Parathyroid adenoma (tissue), 2 donors: Measurements from ENCODE around the gene TP53AIP1.

Experiments
- H2AFZ ChIP-seq: fragments of 300-600 bp; sonication (generic); one replicate; pipeline ENCODE4 v1.7.0; 2017; ENCODE audit warnings: antibody characterized with exemption, mild to moderate bottlenecking
- H3K27ac ChIP-seq: fragments of 300-600 bp; sonication (generic); one replicate; pipeline ENCODE4 v1.7.0; 2017
- H3K27me3 ChIP-seq: fragments of 300-600 bp; sonication (generic); one replicate; pipeline ENCODE4 v1.7.0; 2017; ENCODE audit warnings: low read length; ENCODE audit not compliant: control insufficient read depth, insufficient read depth
- H3K36me3 ChIP-seq: fragments of 300-600 bp; sonication (generic); one replicate; pipeline ENCODE4 v1.7.0; 2017; ENCODE audit warnings: low read length; ENCODE audit not compliant: control insufficient read depth, insufficient read depth
- H3K4me1 ChIP-seq: fragments of 300-600 bp; sonication (generic); one replicate; pipeline ENCODE4 v1.7.0; 2017; ENCODE audit warnings: control low read depth
- H3K4me2 ChIP-seq: fragments of 300-600 bp; sonication (generic); one replicate; pipeline ENCODE4 v1.7.0; 2017; ENCODE audit warnings: low read length
- H3K4me3 ChIP-seq: fragments of 300-600 bp; sonication (generic); one replicate; pipeline ENCODE4 v1.7.0; 2017; ENCODE audit warnings: low read depth, low read length
- H3K79me2 ChIP-seq: fragments of 300-600 bp; sonication (generic); one replicate; pipeline ENCODE4 v1.7.0; 2017; ENCODE audit warnings: control low read depth
- H3K9ac ChIP-seq: fragments of 300-600 bp; sonication (generic); one replicate; pipeline ENCODE4 v1.7.0; 2017; ENCODE audit warnings: mild to moderate bottlenecking
- H3K9me3 ChIP-seq: fragments of 300-600 bp; sonication (generic); one replicate; pipeline ENCODE4 v1.7.0; 2017; ENCODE audit warnings: low read length; ENCODE audit not compliant: control insufficient read depth
- TF ChIP-seq, protein P1 (sequence below): fragments of 300-600 bp; sonication (generic); IDR thresholded peaks from one replicate; pipeline ENCODE4 v1.7.0; 2017; ENCODE audit warnings: antibody characterized with exemption, mild to moderate bottlenecking
- donor health status: primary hyperparathyroidism.

TP53AIP1 gene

DNA sequence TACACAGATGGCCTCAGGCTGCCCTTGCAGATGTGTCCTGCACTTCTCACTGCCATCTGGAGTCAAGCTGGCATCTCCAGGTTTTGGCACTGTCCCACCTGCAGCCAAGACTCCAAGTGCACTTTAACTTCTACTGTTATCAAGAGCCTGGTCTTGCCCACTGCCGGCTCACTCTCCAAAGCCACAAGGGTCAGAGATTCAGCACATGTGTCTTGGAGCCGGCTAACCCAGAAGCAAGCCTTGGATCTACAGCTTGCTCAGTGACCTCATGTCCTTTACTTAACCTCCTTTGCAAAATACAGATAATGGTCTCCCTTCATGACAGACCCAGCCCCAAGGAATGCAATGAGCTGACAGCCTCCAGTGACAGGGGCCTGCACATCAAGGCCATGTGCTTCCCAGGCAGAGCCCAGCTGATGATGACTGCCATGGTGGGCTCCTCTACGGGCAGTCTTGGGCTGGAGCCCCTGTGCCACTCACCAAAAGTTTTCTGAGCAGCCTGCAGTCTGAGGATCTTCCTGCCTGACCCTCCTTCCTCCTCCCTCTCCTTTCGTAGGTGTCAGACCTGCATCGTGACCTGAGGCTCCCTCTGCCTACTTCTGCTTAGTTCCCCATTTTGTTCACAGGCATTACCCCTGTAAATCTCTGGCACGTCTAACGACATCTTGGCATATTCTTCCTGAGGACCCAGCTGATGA, 9.0 kb downstream of the TP53AIP1 start:
- no peak overlapping the region for H2AFZ ChIP-seq

DNA sequence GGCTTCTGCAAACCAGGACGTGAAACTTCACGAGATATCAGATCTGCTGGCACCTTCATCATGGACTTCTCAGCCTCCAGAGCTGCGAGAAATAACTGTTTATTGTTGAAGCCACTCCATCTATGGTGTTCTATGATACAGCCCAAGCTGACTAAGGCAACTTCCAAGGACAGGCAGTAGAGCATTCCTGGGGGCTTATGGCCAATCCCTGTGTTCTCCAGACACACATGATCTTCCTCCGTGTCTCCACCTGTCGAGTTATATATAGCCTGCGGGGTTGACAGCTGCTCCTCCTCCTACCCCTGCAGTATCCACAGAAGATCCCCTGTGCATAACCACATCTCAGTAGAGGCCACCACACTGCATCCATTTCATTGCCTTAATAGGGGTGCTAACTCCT, 11.0 kb downstream of the TP53AIP1 start:
- TF ChIP-seq, protein P1, sequence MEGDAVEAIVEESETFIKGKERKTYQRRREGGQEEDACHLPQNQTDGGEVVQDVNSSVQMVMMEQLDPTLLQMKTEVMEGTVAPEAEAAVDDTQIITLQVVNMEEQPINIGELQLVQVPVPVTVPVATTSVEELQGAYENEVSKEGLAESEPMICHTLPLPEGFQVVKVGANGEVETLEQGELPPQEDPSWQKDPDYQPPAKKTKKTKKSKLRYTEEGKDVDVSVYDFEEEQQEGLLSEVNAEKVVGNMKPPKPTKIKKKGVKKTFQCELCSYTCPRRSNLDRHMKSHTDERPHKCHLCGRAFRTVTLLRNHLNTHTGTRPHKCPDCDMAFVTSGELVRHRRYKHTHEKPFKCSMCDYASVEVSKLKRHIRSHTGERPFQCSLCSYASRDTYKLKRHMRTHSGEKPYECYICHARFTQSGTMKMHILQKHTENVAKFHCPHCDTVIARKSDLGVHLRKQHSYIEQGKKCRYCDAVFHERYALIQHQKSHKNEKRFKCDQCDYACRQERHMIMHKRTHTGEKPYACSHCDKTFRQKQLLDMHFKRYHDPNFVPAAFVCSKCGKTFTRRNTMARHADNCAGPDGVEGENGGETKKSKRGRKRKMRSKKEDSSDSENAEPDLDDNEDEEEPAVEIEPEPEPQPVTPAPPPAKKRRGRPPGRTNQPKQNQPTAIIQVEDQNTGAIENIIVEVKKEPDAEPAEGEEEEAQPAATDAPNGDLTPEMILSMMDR: no peak
- Histone ChIP-seq H3K27me3 (no peaks in the 10 kb centered on the region), H3K4me2 (no peak overlapping the region), H3K27ac (no peak overlapping the region), H3K4me3 (no peak overlapping the region), H3K36me3 (no peaks in the 10 kb centered on the region), H3K79me2 (no peaks in the 10 kb centered on the region), H3K9ac (no peak overlapping the region), H3K4me1 (no peaks in the 10 kb centered on the region), H3K9me3 (no peaks in the 10 kb centered on the region), H2AFZ (no peak overlapping the region)

More for the DNA sequence above, 9.0 kb downstream of the TP53AIP1 start:
- Histone ChIP-seq H3K9ac (no peak overlapping the region), H3K4me3 (no peak overlapping the region), H3K4me1 (no peaks in the 10 kb centered on the region), H3K27ac (no peak overlapping the region), H3K36me3 (no peaks in the 10 kb centered on the region), H3K4me2 (no peak overlapping the region), H3K27me3 (no peaks in the 10 kb centered on the region), H3K79me2 (no peaks in the 10 kb centered on the region), H3K9me3 (no peaks in the 10 kb centered on the region)
- TF ChIP-seq, protein P1: no peak

DNA sequence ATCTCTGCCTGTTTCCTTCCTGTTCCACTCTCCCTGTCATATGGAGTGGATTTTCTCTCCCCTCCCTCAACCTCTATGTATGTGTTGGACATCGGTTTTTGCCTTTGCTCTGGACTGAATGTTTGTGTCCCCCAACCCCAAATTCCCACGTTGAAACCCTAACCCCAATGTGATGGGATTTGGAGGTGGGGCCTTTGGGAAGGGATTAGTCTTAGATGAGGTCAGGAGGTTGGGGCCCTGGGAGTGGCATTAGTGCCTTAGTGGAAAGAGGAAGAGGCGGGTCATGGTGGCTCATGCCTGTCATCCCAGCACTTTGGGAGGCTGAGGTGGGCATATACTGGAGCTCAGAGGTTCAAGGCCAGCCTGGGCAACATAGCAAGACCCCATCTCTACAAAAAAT, 11.6 kb downstream of the TP53AIP1 start:
- TF ChIP-seq, protein P1: no peak
- Histone ChIP-seq H3K4me2 (no peak overlapping the region), H2AFZ (no peak overlapping the region), H3K79me2 (no peaks in the 10 kb centered on the region), H3K9ac (no peak overlapping the region), H3K36me3 (no peaks in the 10 kb centered on the region), H3K27me3 (no peaks in the 10 kb centered on the region), H3K4me1 (no peaks in the 10 kb centered on the region), H3K27ac (no peak overlapping the region), H3K4me3 (no peak overlapping the region), H3K9me3 (no peaks in the 10 kb centered on the region)

DNA sequence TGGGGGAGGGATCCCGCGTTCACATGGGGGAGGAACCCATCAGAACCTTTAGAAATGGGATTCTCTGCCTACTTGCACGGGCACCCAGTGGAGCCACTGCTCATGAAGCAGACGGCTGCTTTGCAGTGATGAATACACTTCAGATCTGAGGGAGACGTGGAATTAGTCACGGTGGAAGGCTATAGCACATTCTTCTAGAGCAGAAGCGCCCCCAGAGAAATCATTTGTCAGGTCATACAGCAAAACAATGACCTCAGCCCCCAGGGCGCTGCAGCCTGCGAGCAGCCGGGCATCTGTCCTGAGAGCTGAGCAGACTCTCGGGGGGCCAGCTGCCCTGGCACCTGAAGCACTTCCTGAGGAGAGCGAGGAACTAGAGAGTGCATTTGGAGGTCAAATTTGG, 12.7 kb downstream of the TP53AIP1 start:
- Histone ChIP-seq H3K27ac (no peak overlapping the region), H3K9me3 (no peaks in the 10 kb centered on the region), H3K79me2 (no peaks in the 10 kb centered on the region), H3K9ac (no peak overlapping the region), H3K4me3 (no peak overlapping the region), H3K4me1 (no peaks in the 10 kb centered on the region), H3K36me3 (no peaks in the 10 kb centered on the region), H3K4me2 (no peak overlapping the region), H2AFZ (no peak overlapping the region), H3K27me3 (no peaks in the 10 kb centered on the region)
- TF ChIP-seq, protein P1: no peak

DNA sequence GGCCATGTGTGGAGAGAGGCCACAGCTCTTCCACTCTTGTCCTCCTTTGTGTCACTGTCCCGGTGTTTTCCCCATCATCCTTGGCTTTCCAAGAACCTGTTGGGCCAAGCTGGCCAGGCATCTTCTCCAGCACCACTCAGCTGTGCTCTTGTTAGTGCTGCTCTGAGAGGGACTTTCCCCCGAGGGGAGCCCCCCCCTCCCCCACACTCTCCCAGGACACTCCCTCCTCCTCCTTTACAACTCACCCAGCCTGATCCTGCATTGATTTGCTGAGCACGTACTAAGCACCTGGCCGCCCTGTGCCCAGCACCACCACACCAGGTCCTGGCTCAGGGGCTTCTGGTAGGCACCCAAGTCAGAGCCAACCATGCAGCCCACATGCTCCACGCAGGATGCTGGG, 13.2 kb downstream of the TP53AIP1 start:
- Histone ChIP-seq H3K4me1 (no peaks in the 10 kb centered on the region), H3K27me3 (no peaks in the 10 kb centered on the region), H3K9ac (no peak overlapping the region), H3K4me2 (no peak overlapping the region), H2AFZ (no peak overlapping the region), H3K4me3 (no peak overlapping the region), H3K36me3 (no peaks in the 10 kb centered on the region), H3K79me2 (no peaks in the 10 kb centered on the region), H3K9me3 (no peaks in the 10 kb centered on the region), H3K27ac (no peak overlapping the region)
- TF ChIP-seq, protein P1: no peak
